ENCODE measurements around the gene HYAL2. TPM values are rescaled to one million over a fixed set of nuclear protein-coding genes. Genes with fewer than 3 reads are reported as not detected.

Gene HYAL2
- total RNA-seq, 2 experiments from 2014 or later, result 7.7 to 19.7 TPM

DNA sequence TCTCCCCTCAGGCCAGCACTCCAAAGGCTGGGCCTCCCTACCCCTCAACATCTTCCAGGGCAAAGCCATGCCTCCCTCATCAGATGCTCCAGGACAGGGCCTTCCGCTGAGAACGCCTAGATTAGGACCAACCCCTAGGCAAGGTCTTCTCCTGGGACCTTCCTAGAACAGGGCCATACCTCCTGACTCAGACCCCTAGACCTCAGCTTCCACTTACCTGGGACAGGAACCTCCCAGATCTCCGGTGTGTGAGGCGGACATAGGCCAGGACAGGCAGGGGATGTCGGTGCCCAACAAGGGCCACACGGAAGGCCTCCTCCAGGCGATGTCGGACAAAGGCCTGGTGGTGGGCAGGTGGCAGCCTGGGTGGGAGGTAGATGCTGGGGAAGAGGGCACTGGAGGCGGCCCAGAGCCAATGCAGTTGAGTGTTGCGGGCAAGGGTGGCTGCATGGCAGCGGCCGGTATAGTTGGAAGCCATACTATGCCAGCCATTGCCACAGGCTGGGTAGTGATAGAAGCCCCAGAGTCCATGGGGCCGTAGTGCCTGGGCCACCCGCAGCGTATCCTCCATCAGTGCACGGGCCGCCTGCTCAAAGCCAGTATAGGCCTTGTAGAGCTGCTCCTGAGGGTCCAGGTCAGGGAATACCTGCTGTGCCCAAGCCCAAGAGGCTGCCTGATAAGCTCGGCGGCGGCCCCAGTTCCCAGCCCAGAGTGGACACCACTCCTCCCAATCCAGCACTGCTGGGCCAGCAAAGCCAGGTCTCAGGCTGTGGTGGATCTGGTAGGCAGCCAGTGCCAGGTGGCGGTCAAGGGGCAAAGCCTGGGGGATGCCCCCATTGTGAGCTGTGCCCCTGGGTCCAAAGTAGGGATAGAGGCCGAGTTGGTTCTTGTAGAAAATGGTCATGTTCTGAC lies 27.8 kb downstream of the HYAL2 start:
- Histone ChIP-seq H4K20me1 (ENCODE audit: insufficient read depth, low read length) (no peaks in the 10 kb centered on the region), H3K4me2 (ENCODE audit: low read length) (no peak overlapping the region), H3K4me1 (ENCODE audit: insufficient read depth, low read length, poor library complexity, severe bottlenecking) (peaks cover 17% of the 10 kb centered on the region), H3K9me2 (ENCODE audit: insufficient read depth, low read length) (no peaks in the 10 kb centered on the region), H3K27ac (ENCODE audit: low read depth, low read length, poor library complexity, severe bottlenecking) (no peak overlapping the region), H3K79me2 (ENCODE audit: insufficient read depth, low read depth, low read length) (peaks cover 20% of the 10 kb centered on the region), H3K4me3 (ENCODE audit: low read depth, low read length, poor library complexity, severe bottlenecking) (no peak overlapping the region), H3K9me3 (ENCODE audit: low read length) (no peaks in the 10 kb centered on the region), H3K36me3 (ENCODE audit: insufficient read depth, low read length) (peaks cover 10% of the 10 kb centered on the region), H2AFZ (ENCODE audit: low read length) (no peak overlapping the region)
- ChIA-PET CTCF (ENCODE audit: unreplicated experiment) (interaction anchor here (0.6 kb wide), 1 partner anchor 1372 kb away, joined by 3 read pairs; no protein-coding TSS in a partner anchor), POLR2A (no interaction called here)
- intact Hi-C loops (cut with micrococcal nuclease; ENCODE audit: unreplicated experiment), result loop anchor here (5.0 kb wide), 1 partner anchor 43 kb away; no protein-coding TSS in a partner anchor
- no peak for TF ChIP-seq EZH2phosphoT487 (IDR thresholded peaks at IDR 0.05; ENCODE audit: borderline replicate concordance, low read depth, low read length)
- TF ChIP-seq, protein P1, sequence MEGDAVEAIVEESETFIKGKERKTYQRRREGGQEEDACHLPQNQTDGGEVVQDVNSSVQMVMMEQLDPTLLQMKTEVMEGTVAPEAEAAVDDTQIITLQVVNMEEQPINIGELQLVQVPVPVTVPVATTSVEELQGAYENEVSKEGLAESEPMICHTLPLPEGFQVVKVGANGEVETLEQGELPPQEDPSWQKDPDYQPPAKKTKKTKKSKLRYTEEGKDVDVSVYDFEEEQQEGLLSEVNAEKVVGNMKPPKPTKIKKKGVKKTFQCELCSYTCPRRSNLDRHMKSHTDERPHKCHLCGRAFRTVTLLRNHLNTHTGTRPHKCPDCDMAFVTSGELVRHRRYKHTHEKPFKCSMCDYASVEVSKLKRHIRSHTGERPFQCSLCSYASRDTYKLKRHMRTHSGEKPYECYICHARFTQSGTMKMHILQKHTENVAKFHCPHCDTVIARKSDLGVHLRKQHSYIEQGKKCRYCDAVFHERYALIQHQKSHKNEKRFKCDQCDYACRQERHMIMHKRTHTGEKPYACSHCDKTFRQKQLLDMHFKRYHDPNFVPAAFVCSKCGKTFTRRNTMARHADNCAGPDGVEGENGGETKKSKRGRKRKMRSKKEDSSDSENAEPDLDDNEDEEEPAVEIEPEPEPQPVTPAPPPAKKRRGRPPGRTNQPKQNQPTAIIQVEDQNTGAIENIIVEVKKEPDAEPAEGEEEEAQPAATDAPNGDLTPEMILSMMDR (conservative IDR thresholded peaks at IDR 0.05; ENCODE audit: low read length), result no peak
- no TSS peak for BruUV-seq (replicated peaks)
- no peak for DNase-seq (ENCODE audit: low spot score)

DNA sequence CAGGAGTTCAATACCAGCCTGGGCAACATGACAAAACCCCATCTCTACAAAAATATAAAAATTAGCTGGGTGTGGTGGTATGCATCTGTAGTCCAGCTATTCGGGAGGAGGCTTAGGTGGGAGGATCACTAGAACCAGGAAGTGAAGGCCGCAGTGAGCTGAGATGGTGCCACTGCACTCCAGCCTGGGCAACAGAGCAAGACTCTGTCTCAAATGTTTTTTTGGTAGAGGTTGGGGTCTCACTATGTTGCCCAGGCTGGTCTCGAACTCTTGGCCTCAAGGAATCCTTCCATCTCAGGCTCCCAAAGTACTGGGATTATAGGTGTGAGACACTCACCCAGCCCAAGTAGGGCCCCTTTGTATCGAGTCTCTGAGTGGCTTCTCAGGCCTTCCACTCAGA lies 28.5 kb downstream of the HYAL2 start:
- ChIA-PET CTCF (ENCODE audit: unreplicated experiment) (no interaction called here), POLR2A (no interaction called here)
- no peak overlapping the region for H3K4me2 ChIP-seq (ENCODE audit: low read length)
- peaks cover 15% of the 10 kb centered on the region for H3K4me1 ChIP-seq (ENCODE audit: insufficient read depth, low read length, poor library complexity, severe bottlenecking)
- H2AFZ ChIP-seq (ENCODE audit: low read length), result no peak overlapping the region
- no peak overlapping the region for H3K4me3 ChIP-seq (ENCODE audit: low read depth, low read length, poor library complexity, severe bottlenecking)
- H3K36me3 ChIP-seq (ENCODE audit: insufficient read depth, low read length), result peaks cover 16% of the 10 kb centered on the region
- no peaks in the 10 kb centered on the region for H3K9me2 ChIP-seq (ENCODE audit: insufficient read depth, low read length)
- peaks cover 20% of the 10 kb centered on the region for H3K79me2 ChIP-seq (ENCODE audit: insufficient read depth, low read depth, low read length)
- H3K9me3 ChIP-seq (ENCODE audit: low read length), result no peaks in the 10 kb centered on the region
- H3K27ac ChIP-seq (ENCODE audit: low read depth, low read length, poor library complexity, severe bottlenecking), result no peak overlapping the region
- TF ChIP-seq, protein P1 (conservative IDR thresholded peaks at IDR 0.05; ENCODE audit: low read length), result no peak
- TF ChIP-seq EZH2phosphoT487 (IDR thresholded peaks at IDR 0.05; ENCODE audit: borderline replicate concordance, low read depth, low read length), result no peak
- BruUV-seq (replicated peaks), result no TSS peak
- intact Hi-C loops (cut with micrococcal nuclease; ENCODE audit: unreplicated experiment), result no loop called here
- DNase-seq (ENCODE audit: low spot score), result no peak
- H4K20me1 ChIP-seq (ENCODE audit: insufficient read depth, low read length), result no peaks in the 10 kb centered on the region
